ENCODE data around the gene ERC1. TPM values are rescaled to one million over a fixed set of nuclear protein-coding genes. Genes with fewer than 3 reads are reported as not detected.
A peak's percentile ranks its signal among the peaks of the same experiment; 100 is the strongest.

Gene ERC1
- total and polyA plus RNA-seq, 7 donors, result 4.0 to 35.6 (median 29.4) TPM

- ATAC-seq (no peak), DNase-seq (no peak)
- WGBS, 3 donors, result 88 to 93% (median 89%) methylated on average over 3 of the region's 3 CpGs
- H3K27me3 ChIP-seq (ENCODE audit: insufficient read depth in 3 of 3, low read length in 2 of 3), result no peaks in the 10 kb centered on the region
- no peaks in the 10 kb centered on the region for H3K36me3 ChIP-seq (ENCODE audit: insufficient read depth in 1 of 2, low read depth in 1 of 2)
- no peaks in the 10 kb centered on the region for H3K9me3 ChIP-seq
- intact Hi-C loops (cut with DNase I), result no loop called here
- TF ChIP-seq, protein P1, sequence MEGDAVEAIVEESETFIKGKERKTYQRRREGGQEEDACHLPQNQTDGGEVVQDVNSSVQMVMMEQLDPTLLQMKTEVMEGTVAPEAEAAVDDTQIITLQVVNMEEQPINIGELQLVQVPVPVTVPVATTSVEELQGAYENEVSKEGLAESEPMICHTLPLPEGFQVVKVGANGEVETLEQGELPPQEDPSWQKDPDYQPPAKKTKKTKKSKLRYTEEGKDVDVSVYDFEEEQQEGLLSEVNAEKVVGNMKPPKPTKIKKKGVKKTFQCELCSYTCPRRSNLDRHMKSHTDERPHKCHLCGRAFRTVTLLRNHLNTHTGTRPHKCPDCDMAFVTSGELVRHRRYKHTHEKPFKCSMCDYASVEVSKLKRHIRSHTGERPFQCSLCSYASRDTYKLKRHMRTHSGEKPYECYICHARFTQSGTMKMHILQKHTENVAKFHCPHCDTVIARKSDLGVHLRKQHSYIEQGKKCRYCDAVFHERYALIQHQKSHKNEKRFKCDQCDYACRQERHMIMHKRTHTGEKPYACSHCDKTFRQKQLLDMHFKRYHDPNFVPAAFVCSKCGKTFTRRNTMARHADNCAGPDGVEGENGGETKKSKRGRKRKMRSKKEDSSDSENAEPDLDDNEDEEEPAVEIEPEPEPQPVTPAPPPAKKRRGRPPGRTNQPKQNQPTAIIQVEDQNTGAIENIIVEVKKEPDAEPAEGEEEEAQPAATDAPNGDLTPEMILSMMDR (IDR thresholded peaks at IDR 0.05), result no peak
- no peaks in the 10 kb centered on the region for H3K4me1 ChIP-seq
- H3K4me3 ChIP-seq, result no peak overlapping the region
- H3K27ac ChIP-seq, result no peak overlapping the region
Observed at GRCh38 chr12:1436981-1437380, 446.0 kb downstream of the ERC1 start.

DNA sequence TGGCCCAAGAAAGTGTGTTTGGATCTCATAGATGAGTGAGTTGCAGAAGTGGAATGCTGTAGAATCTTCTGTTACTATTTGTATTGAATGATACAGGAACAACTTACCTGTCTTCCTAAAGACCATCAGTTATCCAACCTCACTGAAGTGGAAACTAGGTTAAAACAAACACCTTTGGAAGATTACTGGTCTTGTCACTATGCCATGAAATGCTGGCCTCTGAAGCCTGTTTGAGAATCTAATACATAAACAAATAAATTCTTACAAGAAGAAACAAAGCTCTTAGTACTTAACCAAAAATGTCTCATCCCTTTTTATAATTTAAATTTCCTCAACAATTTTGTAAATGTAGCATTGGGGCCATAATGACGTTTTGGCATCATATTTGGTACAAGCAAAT lies 448.2 kb downstream of the ERC1 start:
- no peaks in the 10 kb centered on the region for H3K36me3 ChIP-seq (ENCODE audit: insufficient read depth in 1 of 2, low read depth in 1 of 2)
- peaks cover 11% of the 10 kb centered on the region for H3K4me1 ChIP-seq
- no peaks in the 10 kb centered on the region for H3K9me3 ChIP-seq
- intact Hi-C loops (cut with DNase I), result no loop called here
- ATAC-seq (no peak), DNase-seq (no peak)
- H3K27me3 ChIP-seq (ENCODE audit: insufficient read depth in 3 of 3, low read length in 2 of 3), result no peaks in the 10 kb centered on the region
- TF ChIP-seq, protein P1 (IDR thresholded peaks at IDR 0.05), result no peak
- WGBS, 3 donors, result 79 to 82% (median 80%) methylated on average over 1 of the region's 1 CpG
- H3K27ac ChIP-seq, result no peak overlapping the region
- no peak overlapping the region for H3K4me3 ChIP-seq

GRCh38 chr12:1439687-1440086 lies 448.7 kb downstream of the ERC1 start:
- 85 to 89% (median 87%) methylated on average over 3 of the region's 3 CpGs for WGBS, 3 donors
- TF ChIP-seq, protein P1 (IDR thresholded peaks at IDR 0.05), result no peak
- Histone ChIP-seq H3K4me1 (peaks cover 12% of the 10 kb centered on the region), H3K9me3 (no peaks in the 10 kb centered on the region), H3K27ac (no peak overlapping the region), H3K36me3 (ENCODE audit: insufficient read depth in 1 of 2, low read depth in 1 of 2) (no peaks in the 10 kb centered on the region), H3K4me3 (no peak overlapping the region), H3K27me3 (ENCODE audit: insufficient read depth in 3 of 3, low read length in 2 of 3) (no peaks in the 10 kb centered on the region)
- no peak for DNase-seq
- intact Hi-C loops (cut with DNase I), result no loop called here
- ATAC-seq, result no peak

GRCh38 chr12:1443421-1444141 lies 452.6 kb downstream of the ERC1 start:
- DNase-seq (no peak), ATAC-seq (peak in 3 of 4 donors; percentile 62 to 81 (median 70))
- H3K36me3 ChIP-seq (ENCODE audit: insufficient read depth in 1 of 2, low read depth in 1 of 2), result peaks cover 0 to 7% of the 10 kb centered on the region in 2 donors
- TF ChIP-seq, protein P1 (IDR thresholded peaks at IDR 0.05), result no peak
- 37 to 42% (median 37%) methylated on average over 8 of the region's 8 CpGs for WGBS, 3 donors
- H3K27me3 ChIP-seq (ENCODE audit: insufficient read depth in 3 of 3, low read length in 2 of 3), result no peaks in the 10 kb centered on the region
- peaks cover 12% of the 10 kb centered on the region for H3K4me1 ChIP-seq
- intact Hi-C loops (cut with DNase I), result no loop called here
- no peaks in the 10 kb centered on the region for H3K9me3 ChIP-seq
- no peak overlapping the region for H3K4me3 ChIP-seq
- peak overlapping the region; percentile 38 for H3K27ac ChIP-seq

GRCh38 chr12:1444142-1444516 lies 453.1 kb downstream of the ERC1 start:
- Histone ChIP-seq H3K9me3 (no peaks in the 10 kb centered on the region), H3K36me3 (ENCODE audit: insufficient read depth in 1 of 2, low read depth in 1 of 2) (peaks cover 0 to 7% of the 10 kb centered on the region in 2 donors)

More at GRCh38 chr12:1444142-1444516, 453.1 kb downstream of the ERC1 start:
- Histone ChIP-seq H3K27ac (no peak overlapping the region), H3K4me1 (peaks cover 12% of the 10 kb centered on the region), H3K4me3 (no peak overlapping the region), H3K27me3 (ENCODE audit: insufficient read depth in 3 of 3, low read length in 2 of 3) (no peaks in the 10 kb centered on the region)
- TF ChIP-seq, protein P1 (IDR thresholded peaks at IDR 0.05), result no peak
- no peak for ATAC-seq
- 67 to 83% (median 79%) methylated on average over 6 of the region's 6 CpGs for WGBS, 3 donors
- no peak for DNase-seq
- intact Hi-C loops (cut with DNase I), result no loop called here
